OCI-LY1 (cell line): ENCODE measurements around the gene PAMR1.

Experiments
- H2AFZ ChIP-seq: fragments of 200-600 bp; sonication (generic), shearing (Covaris generic); 2 replicates; pipeline ENCODE4 v1.6.0; 2014; ENCODE audit warnings: antibody characterized with exemption, mild to moderate bottlenecking, low read length
- H3F3A ChIP-seq: fragments of 200-600 bp; sonication (generic), shearing (Covaris generic); 2 replicates; pipeline ENCODE4 v1.6.0; 2014; ENCODE audit warnings: mild to moderate bottlenecking, antibody characterized with exemption, low read length, moderate library complexity; ENCODE audit not compliant: insufficient read depth
- H3K27ac ChIP-seq: fragments of 200-600 bp; sonication (generic); 2 replicates; pipeline ENCODE4 v1.5.1; 2014; ENCODE audit warnings: low read length, mixed run types, mild to moderate bottlenecking, low read depth; ENCODE audit not compliant: poor library complexity, severe bottlenecking
- H3K27me3 ChIP-seq: fragments of 200-600 bp; sonication (generic); 2 replicates; pipeline ENCODE4 v1.6.0; 2014; ENCODE audit warnings: antibody characterized with exemption, mild to moderate bottlenecking, low read length, moderate library complexity; ENCODE audit not compliant: insufficient read depth
- H3K36me3 ChIP-seq: fragments of 200-600 bp; sonication (generic); 2 replicates; pipeline ENCODE4 v1.6.1; 2014; ENCODE audit warnings: mild to moderate bottlenecking, antibody characterized with exemption, low read length, moderate library complexity, mixed read lengths; ENCODE audit not compliant: insufficient read depth
- H3K4me1 ChIP-seq: fragments of 200-600 bp; sonication (generic); 2 replicates; pipeline ENCODE4 v1.5.1; 2014; ENCODE audit warnings: mild to moderate bottlenecking, low read length, moderate library complexity; ENCODE audit not compliant: insufficient read depth, severe bottlenecking
- H3K4me2 ChIP-seq: fragments of 200-600 bp; sonication (generic), shearing (Covaris generic); 2 replicates; pipeline ENCODE4 v1.6.1; 2014; ENCODE audit warnings: low read length
- H3K4me3 ChIP-seq: fragments of 200-600 bp; sonication (generic); 2 replicates; pipeline ENCODE4 v1.5.1; 2014; ENCODE audit warnings: low read length, low read depth, mild to moderate bottlenecking, mixed read lengths; ENCODE audit not compliant: poor library complexity, severe bottlenecking
- H3K79me2 ChIP-seq: fragments of 200-600 bp; shearing (Covaris generic); 2 replicates; pipeline ENCODE4 v1.6.1; 2016; ENCODE audit warnings: mixed run types, low read length, mixed read lengths; ENCODE audit not compliant: insufficient read depth
- H3K9ac ChIP-seq: fragments of 200-600 bp; sonication (generic), shearing (Covaris generic); 2 replicates; pipeline ENCODE4 v1.6.1; 2014; ENCODE audit warnings: mild to moderate bottlenecking, low read length, mixed read lengths
- H3K9me2 ChIP-seq: fragments of 200-600 bp; sonication (generic), shearing (Covaris generic); 2 replicates; pipeline ENCODE4 v1.6.1; 2014; ENCODE audit warnings: low read depth, mild to moderate bottlenecking, low read length, mixed read lengths
- H3K9me3 ChIP-seq: fragments of 200-600 bp; shearing (Covaris generic); 2 replicates; pipeline ENCODE4 v1.6.1; 2014; ENCODE audit warnings: low read length, mixed read lengths
- H4K20me1 ChIP-seq: fragments of 200-600 bp; sonication (generic), shearing (Covaris generic); 2 replicates; pipeline ENCODE4 v1.6.0; 2016; ENCODE audit warnings: mild to moderate bottlenecking, low read length; ENCODE audit not compliant: insufficient read depth
- CTCF ChIP-seq: fragments of 200-600 bp; sonication (generic), shearing (Covaris generic); IDR thresholded peaks from 2 replicates; pipeline ENCODE4 v1.5.1; 2017; ENCODE audit warnings: mild to moderate bottlenecking, antibody characterized with exemption, low read length, moderate library complexity, mixed read lengths
- EZH2 ChIP-seq: fragments of 200-600 bp; sonication (generic), shearing (Covaris generic); IDR thresholded peaks from 2 replicates; pipeline ENCODE4 v1.8.0; 2017; ENCODE audit warnings: borderline replicate concordance, mixed run types, mild to moderate bottlenecking, antibody characterized with exemption, low read length, moderate library complexity, mixed read lengths

Gene PAMR1

GRCh38 chr11:35470616-35471015 lies 54.8 kb downstream of the PAMR1 start:
- Histone ChIP-seq H3K9ac (no peak overlapping the region), H3K9me2 (no peaks in the 10 kb centered on the region), H3K4me3 (no peak overlapping the region), H3K9me3 (no peaks in the 10 kb centered on the region), H3K27ac (no peak overlapping the region), H3K79me2 (no peaks in the 10 kb centered on the region), H3K4me2 (no peak overlapping the region), H3K36me3 (no peaks in the 10 kb centered on the region), H3F3A (no peaks in the 10 kb centered on the region), H2AFZ (no peak overlapping the region), H4K20me1 (no peaks in the 10 kb centered on the region), H3K27me3 (no peaks in the 10 kb centered on the region), H3K4me1 (no peaks in the 10 kb centered on the region)
- TF ChIP-seq EZH2 (no peak), CTCF (no peak)

- Histone ChIP-seq H3K4me2 (no peak overlapping the region), H3K4me3 (no peak overlapping the region), H3K36me3 (no peaks in the 10 kb centered on the region), H3K27ac (no peak overlapping the region), H2AFZ (no peak overlapping the region), H3K79me2 (no peaks in the 10 kb centered on the region), H4K20me1 (no peaks in the 10 kb centered on the region), H3K9me3 (no peaks in the 10 kb centered on the region), H3K9ac (no peak overlapping the region), H3K4me1 (no peaks in the 10 kb centered on the region), H3K9me2 (no peaks in the 10 kb centered on the region), H3K27me3 (no peaks in the 10 kb centered on the region), H3F3A (no peaks in the 10 kb centered on the region)
- TF ChIP-seq EZH2 (no peak), CTCF (no peak)
Observed at GRCh38 chr11:35466058-35466457, 59.4 kb downstream of the PAMR1 start.

- no peaks in the 10 kb centered on the region for H3K9me3 ChIP-seq
- no peaks in the 10 kb centered on the region for H3K36me3 ChIP-seq
- H3K27ac ChIP-seq, result no peak overlapping the region
- H2AFZ ChIP-seq, result no peak overlapping the region
- H3K4me2 ChIP-seq, result no peak overlapping the region
- no peaks in the 10 kb centered on the region for H3K4me1 ChIP-seq
- TF ChIP-seq CTCF (no peak), EZH2 (no peak)
- no peak overlapping the region for H3K9ac ChIP-seq
- no peak overlapping the region for H3K4me3 ChIP-seq
- no peaks in the 10 kb centered on the region for H3K9me2 ChIP-seq
- H3K27me3 ChIP-seq, result no peaks in the 10 kb centered on the region
- no peaks in the 10 kb centered on the region for H3K79me2 ChIP-seq
- H3F3A ChIP-seq, result no peaks in the 10 kb centered on the region
- no peaks in the 10 kb centered on the region for H4K20me1 ChIP-seq
Observed at GRCh38 chr11:35464308-35464707, 61.1 kb downstream of the PAMR1 start.
